ENCODE data around the gene SEMA4A.

GRCh38 chr1:156122086-156122485 lies 31.3 kb upstream of the SEMA4A start:
- no peak for TF ChIP-seq CTCF (IDR thresholded peaks at IDR 0.05; ENCODE audit: poor library complexity, severe bottlenecking)
- TF ChIP-seq POLR2AphosphoS5 (IDR thresholded peaks at IDR 0.05) = no peak
- TF ChIP-seq EZH2 (IDR thresholded peaks at IDR 0.05; ENCODE audit: borderline replicate concordance, insufficient read depth, low read length, poor library complexity, severe bottlenecking) = no peak
- TF ChIP-seq SMC3 (conservative IDR thresholded peaks at IDR 0.05; ENCODE audit: poor library complexity) = no peak
- no peak for TF ChIP-seq EP300 (conservative IDR thresholded peaks at IDR 0.05; ENCODE audit: poor library complexity, severe bottlenecking)
- no peak for TF ChIP-seq REST (IDR thresholded peaks at IDR 0.05; ENCODE audit: borderline replicate concordance)
- TF ChIP-seq RAD21 (conservative IDR thresholded peaks at IDR 0.05) = no peak
- TF ChIP-seq TAF1 (IDR thresholded peaks at IDR 0.05; ENCODE audit: low read depth) = no peak

Measured in neural cell (in vitro differentiated cells).